Activated naive CD8-positive, alpha-beta T cell treated with anti-CD3 and anti-CD28 coated beads, Interleukin-2, amount 10 ng/mL, durations not matched to agents 7 days and 5 days (primary cell): ENCODE measurements around the gene IARS2. TPM values are rescaled to one million over a fixed set of nuclear protein-coding genes. Genes with fewer than 3 reads are reported as not detected.
A peak's percentile ranks its signal among the peaks of the same experiment; 100 is the strongest.
"Not testable (repeated sequence)": the region's sequence is repeated elsewhere in the genome, so short reads cannot be mapped to it uniquely, and the experiment has no call there.

Experiments
- ATAC-seq: fragments of 150-1000 bp; cut with Tn5 transposase; one replicate; pipeline ENCODE4 v1.10.0; 2021; ENCODE audit warnings: low read depth, moderate library complexity
- POLR2A ChIA-PET: fragments of 350-600 bp; sonication (Branson Sonifier 250); formaldehyde crosslinking; loops from one replicate; lab custom pipeline; 2021; ENCODE audit warnings: antibody characterized with exemption; lab: Charles Lee
- DNase-seq: peaks from one replicate; pipeline ENCODE4 v3.0.0; 2021
- H3K27ac Mint-ChIP-seq: one replicate; pipeline ENCODE4 v1.8.0; 2022; ENCODE audit warnings: mild to moderate bottlenecking, mixed read lengths
- H3K27me3 Mint-ChIP-seq: one replicate; pipeline ENCODE4 v1.8.0; 2022; ENCODE audit warnings: mild to moderate bottlenecking, moderate library complexity, mixed read lengths
- H3K36me3 Mint-ChIP-seq: one replicate; pipeline ENCODE4 v1.8.0; 2021; ENCODE audit warnings: mild to moderate bottlenecking, mixed read lengths
- H3K4me1 Mint-ChIP-seq: one replicate; pipeline ENCODE4 v1.8.0; 2021; ENCODE audit warnings: mixed read lengths
- H3K4me3 Mint-ChIP-seq: one replicate; pipeline ENCODE4 v1.8.0; 2022; ENCODE audit warnings: mild to moderate bottlenecking, moderate library complexity, mixed read lengths
- H3K9me3 Mint-ChIP-seq: one replicate; pipeline ENCODE4 v1.8.0; 2021; ENCODE audit warnings: mixed read lengths
- total RNA-seq, 2 experiments: library from RNA; stranded (reverse); gene quantifications; one replicate each; pipeline ENCODE4 v1.2.3, GENCODE V29; 2021

Gene IARS2
- total RNA-seq, 2 experiments from 2014 or later: 48.7 to 49.0 TPM

GRCh38 chr1:220124542-220124941 lies 30.6 kb downstream of the IARS2 start:
- Mint-ChIP-seq H3K27ac (peak overlapping the region; percentile 18), H3K4me3 (no peak overlapping the region), H3K36me3 (peaks cover 16% of the 10 kb centered on the region), H3K27me3 (no peaks in the 10 kb centered on the region), H3K9me3 (peaks cover 3% of the 10 kb centered on the region), H3K4me1 (peaks cover 10% of the 10 kb centered on the region)
- DNase-seq (no peak), ATAC-seq (no peak)
- POLR2A ChIA-PET: no interaction called here

- ATAC-seq: no peak
- H3K4me3 Mint-ChIP-seq: no peak overlapping the region
- H3K4me1 Mint-ChIP-seq: peaks cover 7% of the 10 kb centered on the region
- H3K9me3 Mint-ChIP-seq: peaks cover 3% of the 10 kb centered on the region
- no peak for DNase-seq
- H3K36me3 Mint-ChIP-seq: peaks cover 26% of the 10 kb centered on the region
- POLR2A ChIA-PET: no interaction called here
- H3K27ac Mint-ChIP-seq: no peak overlapping the region
- no peaks in the 10 kb centered on the region for H3K27me3 Mint-ChIP-seq
Observed at GRCh38 chr1:220127076-220127475, 33.1 kb downstream of the IARS2 start.

GRCh38 chr1:220129479-220130210 lies 35.7 kb downstream of the IARS2 start:
- POLR2A ChIA-PET: no interaction called here
- Mint-ChIP-seq H3K27ac (no peak overlapping the region), H3K27me3 (no peaks in the 10 kb centered on the region), H3K4me3 (no peak overlapping the region), H3K36me3 (peaks cover 38% of the 10 kb centered on the region), H3K9me3 (peaks cover 3% of the 10 kb centered on the region), H3K4me1 (peaks cover 2% of the 10 kb centered on the region)
- DNase-seq (no peak), ATAC-seq (no peak)

- H3K36me3 Mint-ChIP-seq: peaks cover 26% of the 10 kb centered on the region
- DNase-seq: no peak
- no peak overlapping the region for H3K4me3 Mint-ChIP-seq
- H3K4me1 Mint-ChIP-seq: peaks cover 9% of the 10 kb centered on the region
- H3K9me3 Mint-ChIP-seq: no peaks in the 10 kb centered on the region
- no peak for ATAC-seq
- H3K27me3 Mint-ChIP-seq: no peaks in the 10 kb centered on the region
- no peak overlapping the region for H3K27ac Mint-ChIP-seq
- POLR2A ChIA-PET: no interaction called here
Observed at GRCh38 chr1:220135755-220136154, 41.8 kb downstream of the IARS2 start.

GRCh38 chr1:220137019-220137786 lies 43.3 kb downstream of the IARS2 start:
- Mint-ChIP-seq H3K4me1 (peaks cover 9% of the 10 kb centered on the region), H3K9me3 (no peaks in the 10 kb centered on the region), H3K27me3 (no peaks in the 10 kb centered on the region), H3K27ac (peak overlapping the region; percentile 14), H3K4me3 (peak overlapping the region; percentile 29), H3K36me3 (peaks cover 31% of the 10 kb centered on the region)
- POLR2A ChIA-PET: no interaction called here
- peak; percentile 84 for ATAC-seq
- no peak for DNase-seq

- POLR2A ChIA-PET: no interaction called here
- ATAC-seq (no peak), DNase-seq (no peak)
- Mint-ChIP-seq H3K9me3 (no peaks in the 10 kb centered on the region), H3K4me1 (peaks cover 9% of the 10 kb centered on the region), H3K4me3 (no peak overlapping the region), H3K27me3 (no peaks in the 10 kb centered on the region), H3K27ac (no peak overlapping the region), H3K36me3 (peaks cover 28% of the 10 kb centered on the region)
Observed at GRCh38 chr1:220139966-220140365, 46.0 kb downstream of the IARS2 start.

GRCh38 chr1:220144051-220144450 lies 50.1 kb downstream of the IARS2 start:
- DNase-seq (no peak), ATAC-seq (no peak)
- Mint-ChIP-seq H3K4me1 (no peaks in the 10 kb centered on the region), H3K9me3 (no peaks in the 10 kb centered on the region), H3K4me3 (no peak overlapping the region), H3K27me3 (no peaks in the 10 kb centered on the region), H3K27ac (no peak overlapping the region), H3K36me3 (peaks cover 36% of the 10 kb centered on the region)
- POLR2A ChIA-PET: no interaction called here

GRCh38 chr1:220149742-220150141 lies 55.8 kb downstream of the IARS2 start:
- H3K9me3 Mint-ChIP-seq: no peaks in the 10 kb centered on the region
- ATAC-seq (no peak), DNase-seq (no peak)
- H3K27me3 Mint-ChIP-seq: no peaks in the 10 kb centered on the region
- H3K4me1 Mint-ChIP-seq: no peaks in the 10 kb centered on the region
- H3K27ac Mint-ChIP-seq: no peak overlapping the region
- POLR2A ChIA-PET: no interaction called here
- H3K4me3 Mint-ChIP-seq: no peak overlapping the region
- peaks cover 22% of the 10 kb centered on the region for H3K36me3 Mint-ChIP-seq

- ATAC-seq: no peak
- no peak for DNase-seq
- Mint-ChIP-seq H3K4me1 (peaks cover 1% of the 10 kb centered on the region), H3K9me3 (no peaks in the 10 kb centered on the region), H3K36me3 (peaks cover 15% of the 10 kb centered on the region), H3K27me3 (no peaks in the 10 kb centered on the region), H3K27ac (no peak overlapping the region), H3K4me3 (no peak overlapping the region)
- POLR2A ChIA-PET: no interaction called here
Observed at GRCh38 chr1:220151454-220151853, 57.5 kb downstream of the IARS2 start.

- Mint-ChIP-seq H3K27me3 (no peaks in the 10 kb centered on the region), H3K4me1 (peaks cover 15% of the 10 kb centered on the region), H3K36me3 (peaks cover 28% of the 10 kb centered on the region), H3K9me3 (no peaks in the 10 kb centered on the region), H3K4me3 (no peak overlapping the region), H3K27ac (no peak overlapping the region)
- POLR2A ChIA-PET: no interaction called here
- no peak for ATAC-seq
- DNase-seq: no peak
Observed at GRCh38 chr1:220153147-220153546, 59.2 kb downstream of the IARS2 start.

- H3K9me3 Mint-ChIP-seq: no peaks in the 10 kb centered on the region
- peak overlapping the region; percentile 30 for H3K4me3 Mint-ChIP-seq
- H3K27me3 Mint-ChIP-seq: no peaks in the 10 kb centered on the region
- H3K36me3 Mint-ChIP-seq: peaks cover 43% of the 10 kb centered on the region
- ATAC-seq (no peak), DNase-seq (no peak)
- H3K4me1 Mint-ChIP-seq: peaks cover 24% of the 10 kb centered on the region
- POLR2A ChIA-PET: no interaction called here
- peak overlapping the region; percentile 74 for H3K27ac Mint-ChIP-seq
Observed at GRCh38 chr1:220156620-220157146, 62.8 kb downstream of the IARS2 start.

- DNase-seq (no peak), ATAC-seq (no peak)
- peaks cover 24% of the 10 kb centered on the region for H3K4me1 Mint-ChIP-seq
- no peak overlapping the region for H3K4me3 Mint-ChIP-seq
- H3K27ac Mint-ChIP-seq: peak overlapping the region; percentile 45
- H3K9me3 Mint-ChIP-seq: no peaks in the 10 kb centered on the region
- peaks cover 43% of the 10 kb centered on the region for H3K36me3 Mint-ChIP-seq
- POLR2A ChIA-PET: no interaction called here
- no peaks in the 10 kb centered on the region for H3K27me3 Mint-ChIP-seq
Observed at GRCh38 chr1:220157738-220158137, 63.8 kb downstream of the IARS2 start.

GRCh38 chr1:220158530-220158929 lies 64.6 kb downstream of the IARS2 start:
- H3K4me3 Mint-ChIP-seq, H3K9me3 Mint-ChIP-seq, ATAC-seq, POLR2A ChIA-PET, H3K27ac Mint-ChIP-seq, DNase-seq, H3K27me3 Mint-ChIP-seq: not testable (repeated sequence)
- Mint-ChIP-seq H3K36me3 (peaks cover 41% of the 10 kb centered on the region), H3K4me1 (peaks cover 24% of the 10 kb centered on the region)

GRCh38 chr1:220159041-220159440 lies 65.1 kb downstream of the IARS2 start:
- H3K27ac Mint-ChIP-seq: no peak overlapping the region
- peaks cover 24% of the 10 kb centered on the region for H3K4me1 Mint-ChIP-seq
- H3K4me3 Mint-ChIP-seq: no peak overlapping the region
- H3K27me3 Mint-ChIP-seq: no peaks in the 10 kb centered on the region
- H3K36me3 Mint-ChIP-seq: peaks cover 41% of the 10 kb centered on the region
- DNase-seq: no peak
- H3K9me3 Mint-ChIP-seq: no peaks in the 10 kb centered on the region
- no peak for ATAC-seq
- POLR2A ChIA-PET: no interaction called here
